ENCODE data around the gene TNFSF8.

The TNFSF8 gene

DNA sequence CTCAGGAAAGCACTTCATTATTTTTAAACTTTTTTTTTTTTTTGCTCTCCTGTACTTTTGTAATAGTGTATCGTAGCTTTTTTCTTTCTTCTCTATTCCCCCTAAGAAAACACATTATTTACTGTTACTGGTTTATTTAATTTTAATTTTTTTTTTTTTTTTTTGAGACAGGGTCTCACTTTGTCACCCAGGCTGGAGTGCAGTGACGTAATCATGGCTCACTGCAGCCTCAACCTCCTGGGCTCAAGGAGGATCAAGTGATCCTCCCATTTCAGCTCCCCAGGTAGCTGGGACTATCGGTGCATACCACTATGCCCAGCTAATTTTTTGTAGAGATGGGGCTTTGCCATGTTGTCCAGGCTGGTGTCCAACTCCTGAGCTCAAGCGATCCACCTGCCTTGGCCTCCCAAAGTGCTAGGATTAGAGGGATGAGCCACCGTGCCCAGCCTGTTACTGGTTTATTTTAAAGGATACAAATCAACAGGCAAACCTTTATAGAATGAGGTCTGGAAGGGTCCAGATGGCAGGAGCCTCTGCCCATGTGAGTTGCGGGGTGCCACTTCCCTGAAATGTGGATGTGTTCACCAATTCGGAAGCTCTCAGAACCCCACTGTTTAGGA lies 75.5 kb downstream of the TNFSF8 start:
- Histone ChIP-seq H3K27ac (ENCODE audit: low read length) (no peak overlapping the region), H3K4me2 (ENCODE audit: low read length) (no peak overlapping the region), H3K36me3 (replicated peaks; ENCODE audit: low read depth, low read length) (no peaks in the 10 kb centered on the region), H3K79me2 (ENCODE audit: low read length) (no peaks in the 10 kb centered on the region), H3K27me3 (ENCODE audit: low read depth, low read length) (peaks cover 4% of the 10 kb centered on the region; the same call in 1 of the 2 replicates), H4K20me1 (ENCODE audit: insufficient read depth, low read length) (no peaks in the 10 kb centered on the region), H3K9ac (ENCODE audit: low read length) (no peak overlapping the region), H3K9me3 (ENCODE audit: insufficient read depth, low read length) (no peaks in the 10 kb centered on the region), H2AFZ (ENCODE audit: low read depth, low read length) (no peak overlapping the region), H3K4me3 (ENCODE audit: low read length) (no peak overlapping the region), H3K4me1 (ENCODE audit: low read length) (no peaks in the 10 kb centered on the region; the same call in 1 of the 2 replicates)
- TF ChIP-seq EZH2phosphoT487 (IDR thresholded peaks at IDR 0.05; ENCODE audit: low read depth): no peak
- TF ChIP-seq, protein P1, sequence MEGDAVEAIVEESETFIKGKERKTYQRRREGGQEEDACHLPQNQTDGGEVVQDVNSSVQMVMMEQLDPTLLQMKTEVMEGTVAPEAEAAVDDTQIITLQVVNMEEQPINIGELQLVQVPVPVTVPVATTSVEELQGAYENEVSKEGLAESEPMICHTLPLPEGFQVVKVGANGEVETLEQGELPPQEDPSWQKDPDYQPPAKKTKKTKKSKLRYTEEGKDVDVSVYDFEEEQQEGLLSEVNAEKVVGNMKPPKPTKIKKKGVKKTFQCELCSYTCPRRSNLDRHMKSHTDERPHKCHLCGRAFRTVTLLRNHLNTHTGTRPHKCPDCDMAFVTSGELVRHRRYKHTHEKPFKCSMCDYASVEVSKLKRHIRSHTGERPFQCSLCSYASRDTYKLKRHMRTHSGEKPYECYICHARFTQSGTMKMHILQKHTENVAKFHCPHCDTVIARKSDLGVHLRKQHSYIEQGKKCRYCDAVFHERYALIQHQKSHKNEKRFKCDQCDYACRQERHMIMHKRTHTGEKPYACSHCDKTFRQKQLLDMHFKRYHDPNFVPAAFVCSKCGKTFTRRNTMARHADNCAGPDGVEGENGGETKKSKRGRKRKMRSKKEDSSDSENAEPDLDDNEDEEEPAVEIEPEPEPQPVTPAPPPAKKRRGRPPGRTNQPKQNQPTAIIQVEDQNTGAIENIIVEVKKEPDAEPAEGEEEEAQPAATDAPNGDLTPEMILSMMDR (IDR thresholded peaks at IDR 0.05; ENCODE audit: low read depth, low read length): no peak

GRCh38 chr9:114853071-114853855 lies 77.1 kb downstream of the TNFSF8 start:
- Histone ChIP-seq H3K79me2 (ENCODE audit: low read length) (no peaks in the 10 kb centered on the region), H3K4me3 (ENCODE audit: low read length) (no peak overlapping the region), H3K9ac (ENCODE audit: low read length) (no peak overlapping the region), H4K20me1 (ENCODE audit: insufficient read depth, low read length) (no peaks in the 10 kb centered on the region), H2AFZ (ENCODE audit: low read depth, low read length) (no peak overlapping the region), H3K27me3 (ENCODE audit: low read depth, low read length) (no peaks in the 10 kb centered on the region), H3K4me2 (ENCODE audit: low read length) (no peak overlapping the region), H3K4me1 (ENCODE audit: low read length) (no peaks in the 10 kb centered on the region), H3K27ac (ENCODE audit: low read length) (no peak overlapping the region), H3K36me3 (replicated peaks; ENCODE audit: low read depth, low read length) (no peaks in the 10 kb centered on the region), H3K9me3 (ENCODE audit: insufficient read depth, low read length) (no peaks in the 10 kb centered on the region)
- no peak for TF ChIP-seq EZH2phosphoT487 (IDR thresholded peaks at IDR 0.05; ENCODE audit: low read depth)
- TF ChIP-seq, protein P1 (IDR thresholded peaks at IDR 0.05; ENCODE audit: low read depth, low read length): no peak

GRCh38 chr9:114852050-114852594 lies 78.3 kb downstream of the TNFSF8 start:
- no peak overlapping the region for H3K9ac ChIP-seq (ENCODE audit: low read length)
- H3K4me3 ChIP-seq (ENCODE audit: low read length): no peak overlapping the region
- no peaks in the 10 kb centered on the region for H3K4me1 ChIP-seq (ENCODE audit: low read length)
- no peak overlapping the region for H3K27ac ChIP-seq (ENCODE audit: low read length)
- TF ChIP-seq, protein P1 (IDR thresholded peaks at IDR 0.05; ENCODE audit: low read depth, low read length): no peak
- no peak for TF ChIP-seq EZH2phosphoT487 (IDR thresholded peaks at IDR 0.05; ENCODE audit: low read depth)
- no peaks in the 10 kb centered on the region for H3K79me2 ChIP-seq (ENCODE audit: low read length)
- no peaks in the 10 kb centered on the region for H3K9me3 ChIP-seq (ENCODE audit: insufficient read depth, low read length)
- no peaks in the 10 kb centered on the region for H4K20me1 ChIP-seq (ENCODE audit: insufficient read depth, low read length)
- no peaks in the 10 kb centered on the region for H3K36me3 ChIP-seq (replicated peaks; ENCODE audit: low read depth, low read length)
- no peak overlapping the region for H2AFZ ChIP-seq (ENCODE audit: low read depth, low read length)
- no peak overlapping the region for H3K4me2 ChIP-seq (ENCODE audit: low read length)
- H3K27me3 ChIP-seq (ENCODE audit: low read depth, low read length): no peaks in the 10 kb centered on the region

GRCh38 chr9:114851306-114851705 lies 79.1 kb downstream of the TNFSF8 start:
- H3K27ac ChIP-seq (ENCODE audit: low read length): no peak overlapping the region
- H3K27me3 ChIP-seq (ENCODE audit: low read depth, low read length): no peaks in the 10 kb centered on the region
- no peaks in the 10 kb centered on the region for H3K79me2 ChIP-seq (ENCODE audit: low read length)
- H3K4me1 ChIP-seq (ENCODE audit: low read length): no peaks in the 10 kb centered on the region
- H3K4me3 ChIP-seq (ENCODE audit: low read length): no peak overlapping the region
- no peaks in the 10 kb centered on the region for H3K9me3 ChIP-seq (ENCODE audit: insufficient read depth, low read length)
- no peak for TF ChIP-seq EZH2phosphoT487 (IDR thresholded peaks at IDR 0.05; ENCODE audit: low read depth)
- H3K9ac ChIP-seq (ENCODE audit: low read length): no peak overlapping the region
- no peak overlapping the region for H3K4me2 ChIP-seq (ENCODE audit: low read length)
- H3K36me3 ChIP-seq (replicated peaks; ENCODE audit: low read depth, low read length): no peaks in the 10 kb centered on the region
- no peak overlapping the region for H2AFZ ChIP-seq (ENCODE audit: low read depth, low read length)
- H4K20me1 ChIP-seq (ENCODE audit: insufficient read depth, low read length): no peaks in the 10 kb centered on the region
